OCI-M1 (cell line): ENCODE results near the gene FMN1.
A peak's percentile ranks its signal among the peaks of the same experiment; 100 is the strongest.

Source experiments
- DNase-seq: peaks from one replicate; lab custom pipeline; 2025; lab: John Stamatoyannopoulos, UW

FMN1 gene

DNA sequence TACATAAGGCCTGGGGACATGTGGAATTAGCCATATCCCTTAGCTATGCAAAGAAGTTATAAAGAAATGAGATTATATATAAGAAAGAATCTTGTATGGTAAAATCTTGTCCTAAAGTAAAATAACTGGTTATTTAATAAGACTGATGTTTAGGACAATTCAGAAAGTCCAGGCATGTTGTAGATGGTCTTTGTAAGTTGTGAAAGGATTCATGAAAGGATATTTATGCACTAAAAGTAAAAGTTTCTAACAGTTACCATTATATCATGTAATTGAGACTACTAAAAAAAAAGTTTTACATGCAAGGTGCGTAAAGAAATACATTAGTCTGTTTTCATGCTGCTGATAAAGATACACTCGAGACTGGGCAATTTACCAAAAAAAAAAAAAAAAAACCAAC lies 146.3 kb downstream of the FMN1 start:
- peak; percentile 59 for DNase-seq

DNA sequence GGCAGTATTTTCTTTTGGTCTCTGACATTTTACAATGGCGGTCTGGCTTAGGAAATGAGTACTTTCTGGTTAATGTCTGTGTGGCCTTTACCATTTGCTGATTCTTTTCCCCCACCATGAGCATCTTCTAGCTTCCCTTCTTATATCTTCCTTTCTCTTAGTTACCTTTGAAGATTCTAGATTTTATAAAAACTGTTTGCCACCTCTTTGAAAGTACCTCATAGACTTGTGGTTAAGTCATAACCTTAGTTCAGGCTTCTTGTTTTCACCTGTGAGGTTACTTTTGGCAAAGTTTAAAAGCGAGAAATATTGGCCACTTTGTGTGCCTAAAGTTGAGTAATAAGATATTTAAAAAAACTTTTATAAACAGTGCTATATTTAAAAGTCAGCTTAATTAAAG lies 147.4 kb downstream of the FMN1 start:
- DNase-seq: no peak

DNA sequence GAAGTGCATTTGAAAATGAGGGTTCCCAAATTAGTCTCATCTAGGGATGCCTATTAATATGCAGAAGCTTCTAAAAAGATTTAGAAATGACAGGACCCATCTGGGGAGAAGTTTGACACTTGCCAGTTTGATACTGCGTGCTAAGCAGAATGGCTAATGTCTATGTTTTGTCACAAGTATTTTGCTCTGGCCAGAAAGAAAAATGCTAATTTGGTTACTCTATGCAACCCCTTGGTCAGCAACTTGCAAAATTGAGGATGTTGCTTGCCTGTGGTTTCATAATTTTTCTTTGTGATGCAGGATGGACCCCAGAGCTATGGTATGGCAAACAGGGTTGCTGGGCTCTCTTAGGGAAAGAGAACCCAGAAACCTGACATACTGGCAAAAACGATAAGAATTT lies 148.2 kb downstream of the FMN1 start:
- DNase-seq: no peak

- DNase-seq: no peak
Observed at GRCh38 chr15:33045066-33045810, 149.3 kb downstream of the FMN1 start.

DNA sequence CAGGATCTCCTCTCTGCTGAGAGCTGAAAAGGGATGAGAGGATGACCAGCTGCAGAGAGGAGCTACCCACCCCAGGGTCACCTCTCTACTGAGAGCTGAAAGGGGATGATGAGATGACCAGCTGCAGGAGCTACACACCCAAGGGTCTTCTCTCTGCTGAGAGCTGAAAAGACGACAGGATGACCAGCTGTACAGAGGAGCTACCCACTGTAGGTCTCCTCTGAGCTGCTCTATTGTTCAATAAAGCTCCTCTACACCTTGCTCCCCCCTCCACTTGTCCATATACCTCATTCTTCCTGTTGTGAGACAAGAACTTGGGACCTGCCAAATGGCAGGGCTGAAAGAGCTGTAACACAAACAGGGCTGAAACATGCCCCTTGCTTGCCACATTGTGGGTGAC lies 149.9 kb downstream of the FMN1 start:
- DNase-seq: no peak

DNA sequence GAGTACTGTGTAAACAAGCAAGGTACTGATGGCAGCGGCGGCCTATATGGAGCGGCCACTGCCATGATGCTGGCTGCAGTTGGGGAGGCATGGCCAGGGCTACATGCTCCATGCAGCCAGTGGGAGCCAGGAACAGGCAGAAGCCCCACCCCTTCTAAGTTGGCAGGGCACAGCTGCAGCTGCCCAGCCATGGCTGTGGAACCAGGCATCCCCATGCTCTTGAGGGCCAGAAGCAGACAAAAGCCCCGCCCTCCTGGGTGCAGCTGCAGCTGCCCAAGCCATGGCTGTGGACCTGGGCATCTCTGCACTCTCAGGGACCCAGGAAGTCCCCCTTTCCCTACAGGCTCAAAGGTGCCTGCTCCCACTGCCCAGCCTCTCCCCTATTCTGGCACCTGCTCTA lies 150.9 kb downstream of the FMN1 start:
- no peak for DNase-seq

- no peak for DNase-seq
Observed at GRCh38 chr15:33040496-33040895, 154.0 kb downstream of the FMN1 start.

GRCh38 chr15:33034588-33034987 lies 159.9 kb downstream of the FMN1 start:
- no peak for DNase-seq

- no peak for DNase-seq
Observed at GRCh38 chr15:33032053-33032452, 162.5 kb downstream of the FMN1 start.

DNA sequence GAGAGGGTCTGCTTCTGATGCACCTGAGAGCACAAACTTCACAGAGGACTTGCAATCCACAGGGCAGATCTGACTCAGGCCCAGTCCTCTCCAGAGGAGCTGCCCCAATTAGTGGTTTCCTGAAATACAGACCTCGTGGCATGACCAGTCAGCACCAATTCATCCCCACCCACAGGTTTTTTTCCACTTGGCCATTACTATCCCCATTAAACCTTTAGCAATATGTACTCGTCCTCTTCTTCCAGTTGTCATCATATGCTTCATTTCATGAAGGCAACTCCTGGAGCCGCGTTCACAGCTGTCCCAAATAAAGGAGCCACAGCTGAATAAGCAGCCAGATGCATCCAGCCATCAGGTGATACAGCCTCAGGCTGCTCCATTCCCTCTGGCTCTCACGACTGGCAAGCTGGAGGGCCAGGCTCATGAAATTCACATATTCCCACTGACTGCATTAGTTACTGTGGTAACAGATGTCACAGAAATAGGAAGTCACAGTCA lies 163.1 kb downstream of the FMN1 start:
- no peak for DNase-seq

DNA sequence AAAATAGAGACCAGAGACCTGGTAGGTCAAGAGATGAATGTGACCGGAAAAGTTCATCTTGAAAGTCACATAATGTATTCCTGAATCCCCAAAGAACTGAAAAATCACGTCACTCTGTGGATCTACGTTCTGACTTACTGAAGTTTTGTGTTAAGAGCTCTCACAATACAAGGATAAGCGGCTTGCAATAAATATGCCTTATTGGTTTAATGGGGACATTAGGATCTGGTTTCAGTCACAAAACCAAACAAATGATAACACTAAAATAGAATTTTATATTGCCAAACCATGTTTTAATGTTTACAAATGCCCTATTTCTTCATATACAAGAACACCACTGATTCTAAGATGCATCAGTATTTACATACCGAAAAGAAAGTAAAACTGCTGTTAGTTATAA lies 164.2 kb downstream of the FMN1 start:
- no peak for DNase-seq

DNA sequence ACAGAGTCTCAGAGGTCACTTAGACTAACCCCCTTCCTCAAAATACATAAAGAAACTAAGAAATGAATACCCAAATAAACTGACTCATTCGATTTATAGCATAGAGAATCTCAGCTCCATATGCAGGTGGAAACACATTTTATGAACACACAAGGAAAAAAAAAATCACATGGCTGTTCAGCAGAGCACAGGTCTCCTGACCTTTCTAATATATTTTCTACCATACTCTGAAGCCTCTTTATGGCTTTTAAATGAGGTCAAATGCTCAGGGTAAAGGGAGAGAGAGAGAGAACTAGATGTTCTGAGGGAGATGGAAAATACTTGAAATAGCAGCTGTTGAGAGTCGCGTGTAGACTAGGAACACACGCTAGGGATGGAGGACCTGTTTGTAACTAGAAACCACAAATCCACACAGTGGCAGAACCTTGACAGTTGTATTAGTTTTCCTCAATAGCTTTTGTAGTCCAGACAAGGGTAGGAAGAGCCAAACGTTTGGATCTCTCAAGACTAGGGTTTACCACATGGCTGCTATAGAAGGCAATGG lies 165.3 kb downstream of the FMN1 start:
- DNase-seq: no peak

DNA sequence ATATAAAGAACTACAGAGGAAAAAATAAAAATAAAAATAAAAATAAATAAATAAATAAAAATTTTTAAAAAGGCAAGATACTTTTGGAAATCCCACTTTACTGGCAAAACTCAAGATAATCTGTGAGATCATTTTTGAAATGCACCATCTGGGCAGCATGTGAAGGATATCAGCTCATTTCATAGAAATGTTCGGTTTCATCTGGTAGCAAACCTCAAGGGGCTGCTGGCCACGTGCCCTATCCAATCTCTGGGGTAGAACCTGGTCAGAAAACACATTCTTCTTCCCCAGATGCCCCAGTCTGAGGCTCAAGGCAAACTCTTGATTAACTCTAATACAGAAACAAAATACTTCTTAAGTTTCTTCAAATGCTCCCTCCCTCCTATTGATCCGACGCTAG lies 166.0 kb downstream of the FMN1 start:
- DNase-seq: peak; percentile 30

GRCh38 chr15:33027306-33028035 lies 167.0 kb downstream of the FMN1 start:
- no peak for DNase-seq

DNA sequence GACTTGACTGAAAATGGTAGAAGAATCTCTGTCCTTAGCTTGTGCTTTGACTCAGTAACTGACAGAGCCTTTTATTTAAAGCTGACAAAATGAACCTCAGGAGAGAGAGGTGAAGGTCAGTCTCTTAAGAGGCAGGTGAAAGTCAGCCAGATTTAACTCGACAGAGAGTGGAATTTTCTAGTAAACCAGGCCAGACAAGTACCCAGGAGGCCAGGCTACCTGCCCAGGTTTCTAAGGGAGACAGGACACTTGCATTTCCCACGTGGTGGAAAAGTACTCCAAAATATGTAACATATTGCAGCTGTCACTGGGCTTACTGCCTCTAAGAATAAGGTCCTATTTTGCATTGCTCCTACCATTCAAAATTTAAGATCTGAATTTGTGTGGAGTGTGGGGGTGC lies 167.9 kb downstream of the FMN1 start:
- DNase-seq: no peak

GRCh38 chr15:33022629-33023028 lies 171.9 kb downstream of the FMN1 start:
- no peak for DNase-seq

GRCh38 chr15:33021806-33022389 lies 172.6 kb downstream of the FMN1 start:
- peak; percentile 75 for DNase-seq

GRCh38 chr15:33019354-33019981 lies 175.0 kb downstream of the FMN1 start:
- no peak for DNase-seq

DNA sequence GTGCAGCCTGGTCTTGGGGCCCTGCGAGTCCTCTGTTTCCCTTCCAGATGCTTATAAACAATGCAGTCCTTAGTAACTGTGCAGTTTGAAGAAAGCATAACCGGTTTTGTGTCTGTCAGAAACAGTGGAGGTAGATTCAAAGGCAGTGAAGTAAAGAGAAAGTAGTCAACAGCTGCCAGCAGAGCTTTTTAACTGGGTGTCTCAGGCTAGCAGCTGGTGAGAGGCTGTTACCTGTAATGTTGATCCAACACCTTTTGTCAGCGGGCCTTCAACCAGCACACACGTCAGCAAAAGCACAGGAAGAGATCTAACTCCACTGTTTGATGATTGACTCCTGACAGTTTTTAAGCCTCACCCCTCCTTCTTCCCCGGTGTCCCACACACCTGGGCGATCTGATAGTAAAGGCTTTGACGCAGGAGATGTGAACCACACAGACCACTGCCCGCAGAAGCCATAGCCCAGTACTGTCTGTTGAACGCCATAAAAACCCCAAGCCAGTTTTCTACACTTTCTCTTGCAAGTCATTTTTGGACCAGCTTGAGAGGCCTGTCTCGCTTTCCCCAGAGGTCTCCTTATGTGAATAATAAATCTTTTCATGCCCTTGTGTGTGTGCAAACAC lies 178.0 kb downstream of the FMN1 start:
- no peak for DNase-seq

- DNase-seq: no peak
Observed at GRCh38 chr15:33014586-33014985, 179.9 kb downstream of the FMN1 start.

- DNase-seq: no peak
Observed at GRCh38 chr15:33013827-33014445, 180.6 kb downstream of the FMN1 start.
